ENCODE data around the gene MRPL1. TPM values are rescaled to one million over a fixed set of nuclear protein-coding genes. Genes with fewer than 3 reads are reported as not detected.
A peak's percentile ranks its signal among the peaks of the same experiment; 100 is the strongest.

The MRPL1 gene
- total and polyA plus RNA-seq, 2 of the 13 experiments (the other 11 are each of a cell fraction or from before 2014, with no cell fraction given) = 23.3 to 61.5 TPM

GRCh38 chr4:77921701-77922100 lies 59.1 kb downstream of the MRPL1 start (continued):
- TF ChIP-seq, protein P1, sequence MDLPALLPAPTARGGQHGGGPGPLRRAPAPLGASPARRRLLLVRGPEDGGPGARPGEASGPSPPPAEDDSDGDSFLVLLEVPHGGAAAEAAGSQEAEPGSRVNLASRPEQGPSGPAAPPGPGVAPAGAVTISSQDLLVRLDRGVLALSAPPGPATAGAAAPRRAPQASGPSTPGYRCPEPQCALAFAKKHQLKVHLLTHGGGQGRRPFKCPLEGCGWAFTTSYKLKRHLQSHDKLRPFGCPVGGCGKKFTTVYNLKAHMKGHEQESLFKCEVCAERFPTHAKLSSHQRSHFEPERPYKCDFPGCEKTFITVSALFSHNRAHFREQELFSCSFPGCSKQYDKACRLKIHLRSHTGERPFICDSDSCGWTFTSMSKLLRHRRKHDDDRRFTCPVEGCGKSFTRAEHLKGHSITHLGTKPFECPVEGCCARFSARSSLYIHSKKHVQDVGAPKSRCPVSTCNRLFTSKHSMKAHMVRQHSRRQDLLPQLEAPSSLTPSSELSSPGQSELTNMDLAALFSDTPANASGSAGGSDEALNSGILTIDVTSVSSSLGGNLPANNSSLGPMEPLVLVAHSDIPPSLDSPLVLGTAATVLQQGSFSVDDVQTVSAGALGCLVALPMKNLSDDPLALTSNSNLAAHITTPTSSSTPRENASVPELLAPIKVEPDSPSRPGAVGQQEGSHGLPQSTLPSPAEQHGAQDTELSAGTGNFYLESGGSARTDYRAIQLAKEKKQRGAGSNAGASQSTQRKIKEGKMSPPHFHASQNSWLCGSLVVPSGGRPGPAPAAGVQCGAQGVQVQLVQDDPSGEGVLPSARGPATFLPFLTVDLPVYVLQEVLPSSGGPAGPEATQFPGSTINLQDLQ (CRISPR knock-in tag; IDR thresholded peaks at IDR 0.05) = no peak
- TF ChIP-seq ZBTB1 (CRISPR knock-in tag; IDR thresholded peaks at IDR 0.05; ENCODE audit: borderline replicate concordance) (no peak), ZNF569 (CRISPR knock-in tag; IDR thresholded peaks at IDR 0.05; ENCODE audit: borderline replicate concordance) (no peak), ISX (CRISPR knock-in tag; conservative IDR thresholded peaks at IDR 0.05) (no peak), REL (CRISPR knock-in tag; conservative IDR thresholded peaks at IDR 0.05) (no peak), SNAPC5 (CRISPR knock-in tag; IDR thresholded peaks at IDR 0.05; ENCODE audit: borderline replicate concordance) (no peak), CHD2 (IDR thresholded peaks at IDR 0.05; ENCODE audit: low read depth, low read length) (no peak), PATZ1 (CRISPR knock-in tag; IDR thresholded peaks at IDR 0.05) (no peak), ZNF589 (CRISPR knock-in tag; conservative IDR thresholded peaks at IDR 0.05) (no peak), U2AF1 (optimal IDR thresholded peaks at IDR 0.05; ENCODE audit: low read depth, low read length) (no peak), ARID2 (CRISPR knock-in tag; IDR thresholded peaks at IDR 0.05; ENCODE audit: borderline replicate concordance) (no peak), KAT8 (CRISPR knock-in tag; IDR thresholded peaks at IDR 0.05) (no peak), ZNF691 (CRISPR knock-in tag; IDR thresholded peaks at IDR 0.05; ENCODE audit: borderline replicate concordance, low read depth) (no peak), PAXIP1 (CRISPR knock-in tag; conservative IDR thresholded peaks at IDR 0.05) (peak; percentile 62), GATA4 (IDR thresholded peaks at IDR 0.05; ENCODE audit: borderline replicate concordance, low read depth) (no peak), IKZF4 (CRISPR knock-in tag; IDR thresholded peaks at IDR 0.05; ENCODE audit: borderline replicate concordance, low read depth, not compliant biosample characterization) (no peak)
- TF ChIP-seq, protein P2, sequence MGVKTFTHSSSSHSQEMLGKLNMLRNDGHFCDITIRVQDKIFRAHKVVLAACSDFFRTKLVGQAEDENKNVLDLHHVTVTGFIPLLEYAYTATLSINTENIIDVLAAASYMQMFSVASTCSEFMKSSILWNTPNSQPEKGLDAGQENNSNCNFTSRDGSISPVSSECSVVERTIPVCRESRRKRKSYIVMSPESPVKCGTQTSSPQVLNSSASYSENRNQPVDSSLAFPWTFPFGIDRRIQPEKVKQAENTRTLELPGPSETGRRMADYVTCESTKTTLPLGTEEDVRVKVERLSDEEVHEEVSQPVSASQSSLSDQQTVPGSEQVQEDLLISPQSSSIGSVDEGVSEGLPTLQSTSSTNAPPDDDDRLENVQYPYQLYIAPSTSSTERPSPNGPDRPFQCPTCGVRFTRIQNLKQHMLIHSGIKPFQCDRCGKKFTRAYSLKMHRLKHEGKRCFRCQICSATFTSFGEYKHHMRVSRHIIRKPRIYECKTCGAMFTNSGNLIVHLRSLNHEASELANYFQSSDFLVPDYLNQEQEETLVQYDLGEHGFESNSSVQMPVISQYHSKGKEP (CRISPR knock-in tag; IDR thresholded peaks at IDR 0.05) = no peak
- TF ChIP-seq, protein P3, sequence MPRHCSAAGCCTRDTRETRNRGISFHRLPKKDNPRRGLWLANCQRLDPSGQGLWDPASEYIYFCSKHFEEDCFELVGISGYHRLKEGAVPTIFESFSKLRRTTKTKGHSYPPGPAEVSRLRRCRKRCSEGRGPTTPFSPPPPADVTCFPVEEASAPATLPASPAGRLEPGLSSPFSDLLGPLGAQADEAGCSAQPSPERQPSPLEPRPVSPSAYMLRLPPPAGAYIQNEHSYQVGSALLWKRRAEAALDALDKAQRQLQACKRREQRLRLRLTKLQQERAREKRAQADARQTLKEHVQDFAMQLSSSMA (CRISPR knock-in tag; IDR thresholded peaks at IDR 0.05) = no peak
